Stromal cell of bone marrow (primary cell): ENCODE results near the gene SPTBN5.

Source experiments
- DNase-seq: peaks from one replicate; pipeline ENCODE4 v3.0.0-alpha.2; 2012; ENCODE audit warnings: low read depth

SPTBN5 gene

DNA sequence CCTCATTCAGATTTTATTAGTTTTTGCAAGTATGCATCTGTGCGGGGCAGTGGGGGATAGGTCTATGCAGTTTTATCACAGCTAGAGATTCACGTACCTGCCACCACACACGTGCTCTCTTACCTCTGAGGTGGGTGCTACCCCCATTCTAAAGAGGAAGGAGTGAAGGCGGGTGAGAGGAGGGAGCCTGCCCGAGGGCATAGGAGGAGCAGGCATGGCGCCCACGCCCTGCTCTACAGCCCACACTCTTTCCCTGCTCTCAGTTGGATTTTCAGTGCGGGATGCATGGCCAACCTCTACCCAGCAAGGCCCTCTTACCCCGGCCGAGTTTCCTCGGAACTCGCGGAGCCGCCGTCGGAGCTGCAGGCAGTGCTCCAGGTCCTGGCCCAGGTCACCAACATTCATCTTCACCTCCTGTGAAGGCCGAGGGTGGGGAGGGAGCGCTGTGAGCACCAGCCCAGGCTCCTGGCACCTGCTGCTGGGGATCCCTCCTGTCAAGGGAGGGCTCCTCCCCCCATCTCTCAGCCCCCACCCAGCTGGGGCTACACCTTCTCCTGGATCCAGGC, 28.3 kb downstream of the SPTBN5 start:
- DNase-seq: no peak

DNA sequence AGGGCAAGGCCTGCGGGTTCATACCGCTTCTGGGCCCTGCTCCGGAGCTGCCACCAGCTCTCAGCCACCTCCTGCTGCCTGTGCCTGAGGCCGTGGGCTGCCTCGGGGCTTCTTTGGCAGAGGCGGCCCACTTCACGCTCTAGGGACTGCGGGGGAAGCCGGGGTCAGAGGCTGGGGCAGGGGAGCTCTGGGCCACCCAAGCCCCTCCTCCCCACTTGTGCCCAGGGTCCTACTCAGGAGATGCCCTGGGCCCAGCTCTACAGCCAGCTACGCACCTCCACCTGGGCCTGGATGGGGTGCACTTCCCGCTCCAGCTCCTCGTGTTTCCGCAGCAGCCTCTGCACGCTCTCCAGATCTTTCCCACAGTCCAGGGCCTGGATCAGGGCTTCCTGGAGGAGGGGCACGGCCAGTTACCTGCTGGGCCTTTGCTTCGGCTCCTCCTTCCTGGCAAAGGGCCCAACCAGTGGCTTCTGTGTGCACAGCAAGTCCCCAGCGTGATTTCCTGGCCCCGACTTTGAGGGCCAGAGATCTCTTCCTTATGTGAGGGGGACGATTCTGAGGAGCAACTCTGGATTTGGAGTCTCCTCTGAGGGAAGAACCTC, 31.2 kb downstream of the SPTBN5 start:
- DNase-seq: no peak

DNA sequence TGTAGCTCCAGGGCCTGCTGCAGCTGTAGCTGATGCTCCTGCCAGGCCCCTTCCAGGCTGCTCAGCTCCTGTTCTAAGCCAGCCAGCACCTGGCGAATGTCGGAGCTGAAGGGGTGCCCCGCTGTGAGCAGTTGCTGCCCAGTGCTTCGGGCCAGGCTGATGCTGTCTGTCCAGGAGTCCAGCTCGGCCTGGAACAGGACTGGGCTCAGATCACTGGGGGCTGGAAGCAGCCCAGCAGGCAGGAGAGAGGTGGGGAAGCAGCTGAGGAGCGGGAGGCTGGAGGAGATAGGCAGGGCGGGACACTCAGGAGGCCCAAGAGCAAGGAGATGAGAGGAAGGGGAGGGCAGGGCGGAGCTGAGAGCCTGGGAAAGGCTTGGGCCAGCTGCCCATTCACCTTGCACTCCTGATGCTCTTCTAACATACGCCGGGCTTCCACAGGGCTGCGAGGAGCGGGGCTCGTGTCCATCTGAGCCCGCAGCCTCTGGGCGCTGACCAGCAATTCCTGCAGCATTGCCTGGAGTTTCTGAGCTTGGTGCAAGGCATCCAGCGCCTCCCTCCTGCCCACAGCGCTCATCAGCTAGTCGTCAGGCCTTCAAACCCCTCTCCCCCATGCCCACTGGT, 32.0 kb downstream of the SPTBN5 start:
- DNase-seq: no peak

DNA sequence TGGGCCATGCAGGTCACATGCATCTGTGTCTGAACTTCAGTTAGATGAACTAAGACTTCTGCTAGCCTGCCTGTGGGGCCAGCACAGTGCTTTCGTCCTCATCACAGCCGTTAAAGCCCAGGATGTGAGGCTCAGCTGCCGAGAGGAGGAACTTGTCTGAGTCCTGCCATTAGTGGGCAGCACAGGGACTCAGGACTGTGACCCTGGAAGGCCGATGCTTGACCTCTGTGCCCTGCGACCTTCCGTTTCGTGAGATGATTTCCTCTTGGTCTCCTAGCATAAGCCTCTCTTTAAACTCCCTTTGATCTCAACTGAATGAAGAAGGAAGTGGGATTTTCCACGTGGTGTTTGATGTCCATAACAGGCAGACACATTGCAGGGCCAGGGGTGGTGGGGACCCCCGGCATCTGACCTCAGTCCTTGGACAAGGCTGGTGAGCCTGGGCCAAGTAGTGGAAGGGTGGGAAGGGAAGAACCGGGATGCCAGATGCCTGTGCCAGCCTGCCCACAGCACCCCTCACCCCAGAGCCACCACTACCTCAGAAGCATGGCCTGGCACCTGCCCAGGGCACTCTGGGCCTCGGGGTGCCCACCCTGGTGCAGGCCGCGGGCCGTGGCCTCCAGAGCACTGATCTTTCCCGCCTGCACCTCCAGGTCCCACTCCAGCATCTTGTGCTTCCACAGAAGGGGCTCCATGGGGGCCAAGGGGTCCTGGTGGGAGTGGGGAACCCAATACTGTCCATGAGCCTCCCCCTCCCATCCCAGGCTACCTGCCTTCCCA, 33.6 kb downstream of the SPTBN5 start:
- DNase-seq: no peak

DNA sequence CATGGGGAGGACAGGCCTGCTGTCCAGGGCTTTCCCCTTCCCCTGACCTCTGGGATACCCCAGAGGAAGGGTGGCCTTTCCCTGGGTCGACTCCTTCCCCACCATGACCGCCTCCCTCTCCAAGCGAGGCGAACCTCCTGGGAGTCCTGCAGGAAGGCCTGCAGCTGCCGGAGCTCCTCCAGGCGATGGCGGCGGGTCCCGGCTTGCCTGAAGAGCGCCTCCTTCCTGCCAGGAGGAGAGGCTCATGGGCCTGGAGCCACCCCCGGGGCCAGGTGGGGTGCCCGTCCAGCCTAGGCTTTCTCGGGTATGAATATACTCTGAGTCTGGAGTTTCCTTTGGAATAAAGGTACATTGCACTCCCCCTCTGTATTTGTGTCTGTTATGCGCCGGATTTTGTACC, 35.1 kb downstream of the SPTBN5 start:
- no peak for DNase-seq

DNA sequence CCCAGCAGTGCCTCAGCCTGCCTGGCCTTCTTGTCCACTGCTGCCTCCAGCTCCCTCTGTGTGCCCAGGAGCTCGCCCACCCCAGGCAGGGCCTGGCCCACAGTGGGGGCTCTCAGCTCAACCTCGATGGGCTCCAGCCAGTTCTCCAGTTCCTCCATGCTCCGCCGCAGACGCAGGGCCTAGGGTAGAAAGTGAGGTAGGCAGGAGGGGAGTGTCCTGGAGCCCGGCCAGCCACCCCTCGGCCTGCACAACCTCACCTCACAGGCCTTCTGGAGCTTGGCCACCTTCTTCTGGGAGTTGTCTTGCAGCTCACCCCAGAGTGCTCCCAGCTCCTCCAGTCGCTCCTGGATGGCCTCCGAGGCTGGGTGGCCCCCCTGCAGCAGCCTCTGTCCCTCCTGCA, 36.5 kb downstream of the SPTBN5 start:
- DNase-seq: no peak

DNA sequence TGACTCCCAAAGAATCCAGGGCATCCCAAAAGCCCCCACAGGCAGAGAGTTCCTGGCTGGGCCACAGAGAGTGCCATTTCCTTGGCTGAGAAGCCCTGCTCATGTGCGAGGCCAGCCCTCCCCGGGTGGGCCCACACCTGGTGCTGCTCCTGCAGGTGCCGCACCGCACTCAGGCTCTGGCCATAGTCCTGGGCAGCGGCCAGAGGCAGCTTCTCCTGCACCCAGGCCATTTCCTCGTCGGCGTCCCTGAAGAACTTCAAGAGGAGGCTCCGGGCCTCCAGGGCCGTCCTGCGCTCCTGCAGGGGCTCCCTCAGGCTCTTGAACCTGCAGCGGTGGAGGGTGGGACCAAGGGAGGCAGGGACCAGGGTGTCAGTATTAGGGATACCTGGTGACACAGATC, 37.1 kb downstream of the SPTBN5 start:
- DNase-seq: no peak

DNA sequence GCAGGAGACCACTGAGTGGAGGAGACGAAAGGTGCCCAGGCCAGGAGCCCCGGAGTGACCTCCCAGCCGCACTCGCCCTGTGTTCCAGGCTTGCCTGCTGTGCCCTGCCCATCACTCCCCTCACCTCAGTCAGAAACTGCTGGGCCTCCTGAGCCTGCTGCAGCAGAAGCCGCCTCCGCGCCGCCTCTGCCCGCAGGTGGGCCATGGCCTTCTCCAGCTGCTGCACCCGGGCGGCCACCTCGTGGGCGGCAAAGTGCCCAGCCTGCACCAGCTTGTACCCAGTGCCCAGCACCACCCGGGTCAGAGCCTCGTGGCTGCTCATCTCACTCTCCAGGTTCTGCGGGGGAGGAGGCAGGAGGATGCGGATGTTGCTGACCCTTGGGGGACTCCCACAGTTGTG, 37.6 kb downstream of the SPTBN5 start:
- no peak for DNase-seq

DNA sequence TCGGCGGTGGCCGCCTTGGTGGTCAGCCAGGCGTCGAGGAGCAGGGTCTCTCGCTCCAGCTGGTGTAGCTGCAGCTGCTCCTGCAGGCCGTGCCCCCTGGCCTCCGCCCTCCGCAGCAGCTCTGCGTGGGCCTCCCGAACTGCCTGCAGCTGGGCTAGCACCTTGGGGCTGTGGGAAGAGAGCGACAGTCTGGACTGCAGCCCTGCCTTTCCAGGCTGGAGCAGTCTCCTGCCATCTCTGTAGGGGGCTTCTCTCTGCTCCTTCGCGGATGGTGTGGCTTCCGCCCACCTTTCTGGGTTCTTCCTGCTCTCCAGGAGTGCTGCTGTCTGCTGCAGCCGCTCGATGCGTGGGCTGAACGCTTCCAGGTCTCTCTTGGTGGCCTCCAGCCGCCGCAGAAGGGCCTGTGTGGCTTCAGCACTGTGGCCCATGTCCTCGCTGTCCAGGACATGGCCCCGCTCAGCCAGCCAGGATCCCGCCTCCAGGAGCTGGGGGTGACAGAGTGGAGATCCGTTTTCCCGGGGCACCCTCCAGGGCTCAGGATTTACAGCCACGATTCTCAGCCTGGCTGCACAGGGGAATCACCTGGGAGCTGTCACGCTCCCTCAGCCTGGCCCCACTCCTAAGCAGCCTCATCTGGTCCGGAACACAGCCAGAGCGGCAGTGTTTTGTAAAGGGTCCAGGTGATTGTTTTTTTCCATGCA, 38.4 kb downstream of the SPTBN5 start:
- DNase-seq: no peak

DNA sequence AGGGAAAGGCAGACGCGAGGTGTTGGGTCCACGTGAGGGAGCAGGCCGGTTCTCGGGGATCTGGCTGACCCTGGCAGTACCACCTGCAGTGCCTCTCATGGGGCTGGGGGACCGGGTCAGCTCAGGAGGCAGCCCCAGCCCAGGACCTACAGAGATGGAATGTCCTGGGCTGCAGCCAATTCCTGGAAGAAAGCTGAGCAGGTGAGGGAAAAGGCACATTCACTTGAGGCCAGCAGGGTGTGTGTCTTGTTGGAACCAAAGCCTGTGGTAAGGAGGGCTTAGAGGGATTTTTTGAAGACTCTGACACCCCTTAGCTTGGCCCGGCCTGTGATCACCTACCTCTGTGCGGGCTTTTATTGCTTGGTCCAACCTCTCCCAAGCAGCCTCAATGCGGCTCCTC, 39.4 kb downstream of the SPTBN5 start:
- no peak for DNase-seq

DNA sequence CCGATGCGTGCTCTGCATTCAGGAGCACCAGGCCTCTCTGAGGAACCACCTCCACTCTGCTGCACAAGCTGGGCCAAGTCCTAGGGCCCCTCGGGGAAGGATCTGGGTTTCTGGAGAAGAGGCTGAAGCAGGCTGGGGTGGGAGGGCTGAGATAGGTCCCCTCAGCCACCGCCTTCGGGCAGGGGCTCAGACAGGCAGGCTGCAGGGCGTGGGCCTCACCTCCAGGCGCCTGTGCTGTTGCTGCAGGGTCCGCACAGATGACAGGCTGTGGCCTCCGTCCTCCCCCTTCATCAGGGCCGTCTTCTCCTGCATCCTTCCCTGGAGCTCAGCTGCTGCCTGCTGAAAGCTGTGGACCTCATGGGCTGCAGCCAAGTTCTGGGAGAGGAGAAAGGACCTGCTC, 40.0 kb downstream of the SPTBN5 start:
- no peak for DNase-seq

DNA sequence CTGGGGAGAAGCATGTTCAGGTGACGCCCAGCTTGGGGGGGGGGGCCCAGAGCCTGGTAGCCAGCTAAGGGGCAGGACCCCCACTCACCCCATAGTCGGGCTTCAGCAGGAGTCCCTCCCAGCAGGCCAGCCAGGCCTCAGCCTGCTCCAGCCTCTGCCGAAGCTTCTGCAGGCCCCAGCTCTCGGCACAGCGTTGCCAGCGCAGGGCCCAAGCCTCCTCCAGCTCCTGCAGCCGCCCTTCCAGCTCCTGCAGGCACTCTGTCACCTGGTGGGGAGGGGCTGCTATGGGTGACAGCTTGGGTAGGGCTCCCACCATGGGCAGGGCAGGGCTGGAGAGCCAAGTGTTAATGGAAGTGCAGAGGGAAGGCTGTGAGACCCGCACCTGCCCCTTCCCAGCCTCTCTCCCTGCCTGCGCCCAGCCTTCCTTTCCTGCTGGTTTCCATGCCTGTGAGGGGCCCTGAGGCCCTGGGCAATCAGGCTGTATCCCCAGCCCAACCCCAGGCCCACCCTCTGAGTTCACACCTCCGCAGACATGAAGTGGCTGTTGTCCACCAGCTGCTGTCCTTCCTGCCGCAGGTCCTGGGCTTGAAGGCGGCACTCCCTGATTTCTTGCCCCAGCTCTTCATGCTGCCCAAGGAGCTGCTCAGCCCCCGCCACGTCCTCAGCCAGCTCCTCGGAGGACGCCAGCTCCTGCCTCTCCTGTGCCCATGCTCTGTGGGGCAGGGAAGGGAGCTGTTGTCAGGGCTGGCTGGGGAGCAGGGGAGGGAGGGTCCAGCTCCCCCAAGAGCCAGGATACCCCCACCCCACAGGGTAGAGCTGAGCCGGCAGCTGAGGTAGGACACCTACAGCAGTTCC, 40.9 kb downstream of the SPTBN5 start:
- no peak for DNase-seq

DNA sequence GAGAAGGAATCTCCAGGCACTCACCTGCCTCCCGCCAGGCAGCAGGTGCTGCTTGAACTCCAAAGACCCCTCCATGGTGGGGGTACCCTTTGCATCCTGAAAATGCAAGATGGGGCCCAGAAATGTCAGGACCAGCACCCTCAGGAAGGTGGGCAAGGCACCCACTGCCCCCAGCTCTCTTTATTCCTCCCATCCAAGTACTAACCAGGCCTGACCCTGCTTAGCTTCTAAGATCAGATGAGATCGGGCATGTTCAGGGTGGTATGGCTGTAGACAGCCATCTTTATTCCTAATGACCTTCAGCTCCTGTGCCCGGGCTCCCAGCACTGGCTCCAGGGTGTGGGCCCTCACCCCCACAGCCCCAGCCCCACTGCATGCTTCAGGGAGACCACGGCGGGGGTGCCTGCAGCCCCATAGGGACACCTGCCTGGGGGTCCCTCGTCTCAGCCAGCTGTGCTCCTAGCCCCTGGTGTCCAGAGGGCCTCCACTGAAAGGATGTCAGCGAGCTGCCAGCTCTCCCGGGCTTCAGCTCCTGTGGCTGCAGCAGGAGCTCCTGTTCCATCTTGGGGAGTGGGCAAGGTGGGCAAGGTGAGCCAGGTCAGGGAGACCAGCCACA, 42.0 kb downstream of the SPTBN5 start:
- DNase-seq: no peak

DNA sequence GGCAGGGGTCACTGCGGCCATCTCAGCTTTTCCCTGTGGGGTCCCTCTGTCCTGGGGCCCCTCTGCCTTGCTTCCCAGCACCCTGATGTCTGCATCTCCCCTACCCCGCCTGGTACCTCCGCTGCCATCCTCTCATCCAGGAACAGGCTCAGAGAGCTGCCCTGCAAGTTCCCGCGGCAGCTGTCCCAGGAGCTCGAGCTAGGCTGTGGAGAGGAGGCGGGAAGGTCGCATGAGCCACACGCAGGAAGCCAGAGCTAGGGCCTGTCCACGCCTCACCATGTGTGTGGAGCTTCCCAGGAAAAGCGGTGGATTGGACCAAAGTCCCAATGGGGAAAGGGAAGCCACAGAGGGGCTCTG, 42.7 kb downstream of the SPTBN5 start:
- DNase-seq: no peak

DNA sequence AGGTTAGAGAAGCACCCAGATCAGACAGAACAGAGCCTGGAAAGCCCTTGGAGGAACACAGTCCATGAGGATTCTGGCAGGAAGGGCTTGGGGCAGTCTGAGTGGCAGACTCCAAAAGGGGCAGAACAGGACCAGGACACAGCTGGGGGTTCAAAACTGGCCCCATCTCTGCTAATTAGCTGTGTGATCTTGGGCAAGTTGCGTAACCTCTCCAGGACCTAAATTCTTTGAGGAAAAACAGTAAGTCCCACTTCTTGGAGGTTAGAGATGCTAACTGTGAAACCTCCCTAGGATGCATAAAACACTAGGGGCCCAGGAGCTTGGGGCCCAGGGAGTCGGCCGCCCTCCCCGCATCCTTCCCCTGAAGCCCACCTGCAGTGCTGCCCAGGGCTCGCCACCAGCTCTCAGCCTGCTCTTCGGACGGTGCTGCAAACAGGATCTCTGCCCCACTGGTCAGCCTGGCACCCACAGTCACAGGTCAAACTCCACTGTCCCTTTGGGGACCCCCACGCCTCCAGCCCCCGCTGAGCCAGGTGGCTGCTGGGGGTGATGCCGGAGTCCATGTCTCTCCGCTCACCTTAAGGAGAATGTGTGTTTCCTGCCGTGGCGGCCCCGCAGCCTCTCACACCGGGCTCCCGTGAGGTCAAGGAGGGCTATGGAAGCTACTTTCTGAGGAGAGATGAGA, 43.2 kb downstream of the SPTBN5 start:
- DNase-seq: no peak

DNA sequence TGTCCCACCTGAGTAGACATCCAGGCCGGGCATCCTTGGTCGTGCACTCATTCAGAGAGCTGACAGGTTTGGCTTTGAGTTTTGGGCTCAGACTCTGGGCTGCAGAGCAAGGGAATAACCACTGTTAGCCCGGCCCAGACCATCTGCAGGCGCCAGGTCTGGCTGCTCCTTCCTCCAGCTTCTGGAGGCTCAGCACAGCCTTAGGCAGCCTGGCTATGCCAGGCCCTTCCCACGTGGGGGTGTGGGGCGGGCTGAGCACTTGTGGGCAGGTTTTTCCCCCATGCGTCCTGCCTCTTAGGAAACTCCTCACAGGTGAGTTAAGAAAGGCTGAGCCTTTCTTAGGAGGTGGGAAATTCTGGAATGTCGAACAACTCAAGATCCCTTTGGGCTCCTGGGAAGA, 44.0 kb downstream of the SPTBN5 start:
- no peak for DNase-seq

DNA sequence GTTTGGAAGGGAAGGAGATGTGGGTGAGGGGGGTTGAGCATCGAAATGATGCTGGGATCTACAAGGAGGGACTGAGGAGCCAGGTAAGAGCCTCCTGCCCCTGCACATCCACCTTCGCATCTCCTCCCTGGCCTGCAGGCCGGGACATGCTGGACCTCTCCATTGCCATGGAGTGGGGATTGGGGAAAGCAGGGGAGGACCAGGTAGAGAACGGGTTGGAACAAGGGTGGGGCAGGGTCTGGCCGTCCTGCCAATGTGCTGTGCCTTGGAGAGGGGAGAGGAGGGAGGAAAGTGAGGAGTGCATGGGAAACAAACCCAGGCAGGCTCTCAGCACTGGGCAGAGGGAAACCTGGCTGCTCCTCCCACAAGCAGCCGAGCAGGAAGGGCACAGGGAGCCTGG, 44.6 kb downstream of the SPTBN5 start:
- no peak for DNase-seq

DNA sequence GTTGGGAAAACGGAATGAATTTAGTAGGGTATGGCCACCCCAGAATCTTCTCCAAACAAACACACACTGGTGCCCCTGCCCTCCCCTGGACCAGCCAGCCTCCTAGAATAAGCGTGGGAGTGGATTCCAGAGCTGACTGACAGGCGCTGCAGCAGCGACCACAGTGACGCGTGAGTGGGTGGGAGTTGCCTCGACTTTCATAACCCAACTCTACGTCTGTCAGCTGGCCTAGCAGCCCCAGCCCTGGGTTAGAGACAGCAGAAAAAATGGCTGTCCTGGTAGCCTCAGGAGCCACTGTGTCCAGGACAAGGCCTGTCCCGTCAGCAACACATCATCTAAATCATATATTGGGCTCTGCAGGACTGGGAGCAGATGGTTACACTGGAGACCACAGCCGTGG, 45.2 kb downstream of the SPTBN5 start:
- no peak for DNase-seq

DNA sequence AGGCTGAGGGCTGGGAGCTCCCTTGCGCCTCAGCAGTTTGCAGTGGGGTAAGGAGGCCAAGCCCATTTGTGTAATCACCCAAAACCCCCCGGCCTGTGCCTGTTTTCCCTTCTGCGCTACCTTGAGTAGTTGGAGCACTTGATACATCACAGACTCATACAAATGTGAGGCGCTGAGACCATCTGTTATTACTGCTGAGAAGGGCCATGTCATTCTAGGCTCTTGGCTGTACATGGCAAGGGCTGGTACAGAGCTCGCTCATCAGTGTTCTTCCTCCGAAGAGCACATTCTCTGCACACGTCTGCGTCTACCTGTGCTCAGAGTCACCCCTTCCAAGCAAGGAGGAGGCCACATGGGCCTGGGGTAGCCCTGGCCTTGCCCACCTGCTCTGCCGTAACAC, 45.9 kb downstream of the SPTBN5 start:
- DNase-seq: no peak

DNA sequence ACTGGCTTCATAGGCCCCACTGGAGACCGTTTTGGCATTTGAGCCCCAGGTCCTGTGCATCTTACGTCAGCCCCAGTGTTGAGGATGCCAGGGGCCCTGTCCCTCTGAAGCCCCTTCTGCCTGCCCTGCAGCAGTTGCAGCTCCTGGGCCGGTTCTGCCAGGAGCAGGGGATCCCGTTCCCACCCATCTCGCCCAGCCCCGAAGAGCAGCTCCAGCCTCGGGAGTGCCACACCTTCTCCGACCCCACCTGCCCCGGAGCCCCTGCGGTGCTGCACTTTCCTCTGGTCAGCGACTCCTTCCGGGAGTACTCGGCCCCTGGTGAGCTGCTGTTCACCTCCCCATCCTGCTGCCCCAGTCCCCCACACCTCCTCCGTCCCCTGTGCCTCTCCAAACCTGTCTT, 46.6 kb downstream of the SPTBN5 start:
- no peak for DNase-seq

DNA sequence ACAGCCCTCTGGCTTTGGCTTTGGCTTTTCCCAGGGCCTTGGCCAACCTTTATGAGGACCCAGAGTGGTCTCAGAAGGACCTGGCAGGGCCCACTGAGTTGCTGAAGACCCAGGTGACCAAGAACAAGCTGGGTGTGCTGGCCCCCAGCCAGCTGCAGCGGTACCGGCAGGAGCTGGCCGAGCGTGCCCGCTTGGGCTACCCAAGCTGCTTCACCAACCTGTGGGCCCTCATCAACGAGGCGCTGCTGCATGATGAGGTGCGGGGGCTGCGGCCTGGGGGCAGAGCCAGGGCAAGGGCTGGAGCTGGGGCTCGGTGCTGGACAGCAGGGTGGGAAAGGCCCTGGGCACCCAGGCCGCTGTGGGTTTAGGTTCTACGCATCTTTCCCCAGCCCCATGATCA, 49.0 kb downstream of the SPTBN5 start:
- no peak for DNase-seq
